Neural cell (in vitro differentiated cells): ENCODE measurements around the gene CH25H.

Experiments
- CTCF ChIP-seq: fragments of 450-650 bp; IDR thresholded peaks from 2 replicates; pipeline ENCODE4 v1.5.1; 2014; ENCODE audit warnings: antibody characterized with exemption, mild to moderate bottlenecking, moderate library complexity; ENCODE audit not compliant: poor library complexity, severe bottlenecking
- POLR2AphosphoS5 ChIP-seq: IDR thresholded peaks from 2 replicates; pipeline ENCODE4 v1.6.1; 2012
- RAD21 ChIP-seq: fragments of 450-650 bp; conservative IDR thresholded peaks from 2 replicates; pipeline ENCODE4 v1.6.1; 2014; ENCODE audit warnings: antibody characterized with exemption, mild to moderate bottlenecking, moderate library complexity
- REST ChIP-seq: IDR thresholded peaks from 2 replicates; pipeline ENCODE4 v1.6.1; 2012; ENCODE audit warnings: borderline replicate concordance
- SMC3 ChIP-seq: fragments of 450-650 bp; conservative IDR thresholded peaks from 2 replicates; pipeline ENCODE4 v1.6.1; 2014; ENCODE audit warnings: antibody characterized with exemption, mild to moderate bottlenecking, moderate library complexity; ENCODE audit not compliant: poor library complexity

- no peak for TF ChIP-seq CTCF
- no peak for TF ChIP-seq SMC3
- TF ChIP-seq POLR2AphosphoS5, result no peak
- no peak for TF ChIP-seq REST
- TF ChIP-seq RAD21, result no peak
Observed at GRCh38 chr10:89216056-89216455, 8.9 kb upstream of the CH25H start.
